ENCODE data around the gene HLCS.

Gene HLCS

DNA sequence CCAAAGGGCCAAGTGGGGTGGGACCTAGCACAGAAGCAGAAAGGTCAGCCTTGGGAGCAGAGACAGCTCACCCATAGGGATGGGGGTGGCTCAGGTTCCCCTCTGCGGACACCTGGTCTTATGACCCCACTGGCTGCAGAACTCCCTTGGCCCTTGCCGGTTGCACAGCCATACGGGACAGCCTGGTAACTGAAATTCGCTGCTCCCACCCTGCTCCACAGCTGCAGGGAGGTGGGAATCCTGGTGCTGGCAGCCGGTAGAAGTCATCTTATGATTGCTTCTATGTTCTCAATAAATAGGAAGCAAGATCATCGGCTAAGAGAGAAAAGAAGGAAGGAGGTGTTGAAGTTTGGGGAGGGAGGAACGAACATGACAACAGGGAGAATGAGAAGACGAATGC is 64.1 kb downstream of the HLCS start:
- TF ChIP-seq, protein P1, sequence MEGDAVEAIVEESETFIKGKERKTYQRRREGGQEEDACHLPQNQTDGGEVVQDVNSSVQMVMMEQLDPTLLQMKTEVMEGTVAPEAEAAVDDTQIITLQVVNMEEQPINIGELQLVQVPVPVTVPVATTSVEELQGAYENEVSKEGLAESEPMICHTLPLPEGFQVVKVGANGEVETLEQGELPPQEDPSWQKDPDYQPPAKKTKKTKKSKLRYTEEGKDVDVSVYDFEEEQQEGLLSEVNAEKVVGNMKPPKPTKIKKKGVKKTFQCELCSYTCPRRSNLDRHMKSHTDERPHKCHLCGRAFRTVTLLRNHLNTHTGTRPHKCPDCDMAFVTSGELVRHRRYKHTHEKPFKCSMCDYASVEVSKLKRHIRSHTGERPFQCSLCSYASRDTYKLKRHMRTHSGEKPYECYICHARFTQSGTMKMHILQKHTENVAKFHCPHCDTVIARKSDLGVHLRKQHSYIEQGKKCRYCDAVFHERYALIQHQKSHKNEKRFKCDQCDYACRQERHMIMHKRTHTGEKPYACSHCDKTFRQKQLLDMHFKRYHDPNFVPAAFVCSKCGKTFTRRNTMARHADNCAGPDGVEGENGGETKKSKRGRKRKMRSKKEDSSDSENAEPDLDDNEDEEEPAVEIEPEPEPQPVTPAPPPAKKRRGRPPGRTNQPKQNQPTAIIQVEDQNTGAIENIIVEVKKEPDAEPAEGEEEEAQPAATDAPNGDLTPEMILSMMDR (IDR thresholded peaks at IDR 0.05), result no peak

DNA sequence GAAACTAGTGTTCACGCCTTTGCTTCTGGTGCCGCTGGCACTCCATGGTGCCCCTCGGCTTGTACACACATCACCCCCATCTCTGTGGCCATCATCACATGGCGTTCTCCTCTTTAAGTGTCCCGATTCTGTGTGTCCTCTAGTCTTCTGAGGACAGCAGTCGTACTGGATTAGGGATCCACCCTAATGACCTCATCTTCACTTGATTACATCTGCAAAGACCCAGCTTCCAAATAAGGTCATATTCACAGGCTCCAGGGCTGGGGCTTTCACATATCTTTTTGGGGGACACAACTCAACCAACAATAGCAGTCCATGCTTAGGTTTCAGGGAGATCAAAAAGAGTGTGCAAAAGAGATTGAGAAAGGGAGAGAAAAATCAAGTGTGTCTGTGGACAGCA is 64.9 kb downstream of the HLCS start:
- TF ChIP-seq, protein P1 (IDR thresholded peaks at IDR 0.05), result no peak

DNA sequence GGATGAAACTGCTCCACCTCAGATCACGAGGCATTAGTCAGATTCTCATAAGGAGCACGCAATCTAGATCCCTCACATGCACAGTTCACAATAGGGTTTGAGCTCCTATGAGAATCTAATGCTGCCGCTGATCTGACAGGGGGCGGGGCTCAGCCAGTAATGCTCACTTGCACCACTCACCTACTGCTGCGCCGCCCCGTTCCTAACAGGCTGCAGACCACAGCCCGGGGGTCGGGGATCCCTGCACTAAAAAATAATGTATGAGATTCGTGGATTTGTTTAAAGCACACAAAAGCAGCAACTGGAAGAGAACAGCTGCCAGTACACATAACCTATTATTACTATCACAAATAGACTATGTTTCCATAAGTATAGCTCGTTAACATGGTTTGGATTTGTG is 72.9 kb downstream of the HLCS start:
- TF ChIP-seq, protein P1 (IDR thresholded peaks at IDR 0.05), result no peak

DNA sequence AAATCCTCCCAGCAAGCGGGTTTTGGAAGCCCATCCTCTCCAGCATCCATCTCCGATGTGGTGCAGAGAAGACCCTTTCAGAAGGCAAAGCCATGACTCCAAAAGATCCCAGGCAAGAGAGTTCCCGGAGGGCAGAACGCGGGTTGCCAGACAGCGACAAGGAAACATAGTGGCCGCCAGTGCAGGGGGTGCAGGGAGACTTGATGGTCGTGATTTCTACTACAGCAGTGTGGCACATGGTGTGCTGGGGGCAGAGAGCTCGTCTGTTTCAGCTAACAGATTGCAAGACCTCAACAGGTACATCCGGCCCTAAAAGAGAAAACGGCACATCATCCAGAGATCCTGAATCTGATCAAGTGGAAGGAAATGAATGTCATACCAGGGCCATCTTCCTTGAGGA is 74.3 kb downstream of the HLCS start:
- TF ChIP-seq, protein P1 (IDR thresholded peaks at IDR 0.05), result no peak

DNA sequence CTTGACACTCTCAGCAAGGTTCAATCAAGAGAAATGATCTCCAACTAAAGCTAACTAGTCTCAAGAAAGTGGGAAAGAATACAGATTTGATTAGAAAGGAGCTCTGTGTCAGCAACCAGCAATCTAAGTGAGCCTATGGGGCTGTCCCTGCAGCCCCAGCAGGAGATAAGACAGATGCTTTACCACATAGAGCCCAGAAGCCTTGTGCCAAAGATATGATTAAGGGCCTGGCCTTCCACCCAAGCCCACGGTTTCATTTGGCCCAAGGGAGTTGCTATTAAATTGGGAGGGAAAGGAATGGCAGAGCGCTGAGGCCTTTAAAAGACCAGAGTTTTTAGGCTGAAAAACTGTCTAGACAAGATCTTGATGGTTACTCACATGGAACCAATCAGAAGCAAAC is 74.8 kb downstream of the HLCS start:
- TF ChIP-seq, protein P1 (IDR thresholded peaks at IDR 0.05), result no peak

DNA sequence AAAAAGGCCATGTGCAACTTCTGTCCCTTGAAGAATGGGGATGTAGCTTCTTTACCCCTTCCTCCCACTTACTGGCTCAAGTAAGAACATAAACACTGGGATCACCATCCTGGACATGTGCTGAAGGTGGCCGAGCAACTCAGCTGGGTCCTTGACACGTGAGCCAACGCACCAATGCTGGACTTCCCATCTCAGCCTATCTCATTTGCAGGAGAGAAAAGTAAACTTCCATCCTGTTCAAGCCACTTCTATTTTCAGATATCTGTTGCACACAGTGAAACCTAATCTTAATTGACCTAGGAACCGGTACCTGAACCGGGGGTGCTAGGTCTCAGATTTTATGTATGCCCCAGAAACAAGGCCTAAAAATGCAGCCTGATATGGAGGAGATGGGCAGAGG is 75.3 kb downstream of the HLCS start:
- TF ChIP-seq, protein P1 (IDR thresholded peaks at IDR 0.05), result no peak

DNA sequence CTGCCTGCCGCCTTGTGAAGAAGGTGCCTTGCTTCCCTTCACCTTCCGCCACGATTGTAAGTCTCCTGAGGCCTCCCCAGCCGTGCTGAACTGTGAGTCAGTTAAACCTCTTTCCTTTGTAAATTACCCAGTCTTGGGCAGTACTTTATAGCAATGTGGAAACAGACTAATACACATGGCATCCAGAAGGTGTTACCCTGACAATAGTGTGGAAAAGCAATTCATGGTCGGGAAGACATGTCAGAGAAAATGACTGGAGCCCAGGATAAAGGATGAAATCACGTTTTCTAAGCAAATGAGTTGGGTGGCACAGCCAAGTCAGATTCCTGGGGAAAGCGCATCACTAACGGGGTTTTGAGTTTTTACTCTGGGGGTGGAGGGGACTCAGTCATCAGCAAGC is 76.4 kb downstream of the HLCS start:
- TF ChIP-seq, protein P1 (IDR thresholded peaks at IDR 0.05), result no peak

DNA sequence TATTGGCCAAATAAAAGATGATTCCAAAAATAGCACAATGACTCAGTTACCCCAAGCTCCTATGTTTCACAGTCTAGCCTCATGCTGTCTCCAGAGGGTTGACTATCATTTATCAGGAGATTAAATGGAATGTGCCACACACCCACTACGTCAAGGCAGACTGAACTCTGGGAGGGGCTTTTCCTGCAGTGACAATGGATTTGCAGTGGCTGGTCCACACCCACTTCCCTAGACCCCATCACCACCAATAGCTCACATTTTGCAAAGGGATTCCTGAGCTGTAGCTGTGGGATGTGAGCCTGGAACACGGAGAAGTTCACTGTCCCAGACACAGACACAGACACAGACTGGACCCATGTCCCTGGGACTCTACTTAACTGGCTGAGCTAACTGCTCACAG is 77.1 kb downstream of the HLCS start:
- TF ChIP-seq, protein P1 (IDR thresholded peaks at IDR 0.05), result no peak
